Bone marrow (tissue), 2 donors: ENCODE results near the gene MRPL42.
"Not testable (repeated sequence)": the region's sequence is repeated elsewhere in the genome, so short reads cannot be mapped to it uniquely, and the experiment has no call there.

Source experiments
- DNase-seq, 2 donors: peaks; one replicate each; lab custom pipeline; 2025; lab: John Stamatoyannopoulos, UW

MRPL42 gene

GRCh38 chr12:93447555-93448290 is 19.6 kb upstream of the MRPL42 start:
- peak in 1 of 2 donors; percentile 16 for DNase-seq

GRCh38 chr12:93448796-93449195 is 18.5 kb upstream of the MRPL42 start:
- DNase-seq, result no peak

GRCh38 chr12:93449277-93449676 is 18.0 kb upstream of the MRPL42 start:
- no peak for DNase-seq

GRCh38 chr12:93451423-93452158 is 15.7 kb upstream of the MRPL42 start:
- DNase-seq, result no peak

GRCh38 chr12:93453633-93454032 is 13.7 kb upstream of the MRPL42 start:
- DNase-seq, result no peak

- no peak for DNase-seq
These were observed 11.2 kb upstream of the MRPL42 start for GRCh38 chr12:93456077-93456476.

GRCh38 chr12:93459097-93459496 is 8.2 kb upstream of the MRPL42 start:
- DNase-seq, result no peak

- DNase-seq, result no peak
These were observed 7.3 kb upstream of the MRPL42 start for GRCh38 chr12:93460003-93460402.

GRCh38 chr12:93460902-93461301 is 6.4 kb upstream of the MRPL42 start:
- DNase-seq, result no peak

- DNase-seq, result no peak
These were observed 5.8 kb upstream of the MRPL42 start for GRCh38 chr12:93461503-93461902.

GRCh38 chr12:93465841-93466240 is 1.5 kb upstream of the MRPL42 start:
- DNase-seq, result no peak

- DNase-seq, result no peak
These were observed 526 bp upstream of the MRPL42 start for GRCh38 chr12:93466625-93467350.

- no peak for DNase-seq
These were observed 676 bp downstream of the MRPL42 start for GRCh38 chr12:93468008-93468371.

- DNase-seq, result no peak
These were observed 2.1 kb downstream of the MRPL42 start for GRCh38 chr12:93469386-93469785.

- no peak for DNase-seq
These were observed 9.2 kb downstream of the MRPL42 start for GRCh38 chr12:93476555-93476954.

GRCh38 chr12:93482721-93483120 is 15.4 kb downstream of the MRPL42 start:
- no peak for DNase-seq

GRCh38 chr12:93483151-93483807 is 16.0 kb downstream of the MRPL42 start:
- no peak for DNase-seq

- no peak for DNase-seq
These were observed 17.1 kb downstream of the MRPL42 start for GRCh38 chr12:93484315-93484981.

- not testable (repeated sequence) for DNase-seq
These were observed 25.5 kb downstream of the MRPL42 start for GRCh38 chr12:93492808-93493207.

- peak in 1 of 2 donors; percentile 54 for DNase-seq
These were observed 26.8 kb downstream of the MRPL42 start for GRCh38 chr12:93494096-93494495.

- DNase-seq, result no peak
These were observed 30.1 kb downstream of the MRPL42 start for GRCh38 chr12:93497456-93497855.

GRCh38 chr12:93498813-93499212 is 31.5 kb downstream of the MRPL42 start:
- not testable (repeated sequence) for DNase-seq
